H1 (cell line): ENCODE measurements around the gene FGF19.

Source experiments
- CEBPB ChIP-seq: IDR thresholded peaks from 2 replicates; pipeline ENCODE4 v1.6.1; 2012; ENCODE audit warnings: low read depth, low read length
- FOSL1 ChIP-seq: IDR thresholded peaks from 2 replicates; pipeline ENCODE4 v1.6.1; 2011; ENCODE audit warnings: mild to moderate bottlenecking, low read depth, low read length, moderate library complexity; ENCODE audit not compliant: insufficient read depth
- GTF2F1 ChIP-seq: IDR thresholded peaks from 2 replicates; pipeline ENCODE4 v1.6.1; 2012; ENCODE audit warnings: low read depth, low read length, improper control_type of control experiment, borderline replicate concordance
- POLR2AphosphoS5 ChIP-seq: IDR thresholded peaks from 2 replicates; pipeline ENCODE4 v1.6.1; 2011; ENCODE audit warnings: low read depth, low read length
- SP1 ChIP-seq: IDR thresholded peaks from 2 replicates; pipeline ENCODE4 v1.6.1; 2011; ENCODE audit warnings: low read depth, low read length

GRCh38 chr11:69654001-69654659 is 49.7 kb downstream of the FGF19 start:
- TF ChIP-seq GTF2F1 = no peak
- no peak for TF ChIP-seq CEBPB
- no peak for TF ChIP-seq FOSL1
- TF ChIP-seq POLR2AphosphoS5 = peak; percentile 18; the same call in 1 of the 2 replicates
- no peak for TF ChIP-seq SP1
